ENCODE results near the gene GPR62. TPM values are rescaled to one million over a fixed set of nuclear protein-coding genes. Genes with fewer than 3 reads are reported as not detected.

GPR62 gene
- total and polyA plus RNA-seq, 4 experiments from 2014 or later = not detected

DNA sequence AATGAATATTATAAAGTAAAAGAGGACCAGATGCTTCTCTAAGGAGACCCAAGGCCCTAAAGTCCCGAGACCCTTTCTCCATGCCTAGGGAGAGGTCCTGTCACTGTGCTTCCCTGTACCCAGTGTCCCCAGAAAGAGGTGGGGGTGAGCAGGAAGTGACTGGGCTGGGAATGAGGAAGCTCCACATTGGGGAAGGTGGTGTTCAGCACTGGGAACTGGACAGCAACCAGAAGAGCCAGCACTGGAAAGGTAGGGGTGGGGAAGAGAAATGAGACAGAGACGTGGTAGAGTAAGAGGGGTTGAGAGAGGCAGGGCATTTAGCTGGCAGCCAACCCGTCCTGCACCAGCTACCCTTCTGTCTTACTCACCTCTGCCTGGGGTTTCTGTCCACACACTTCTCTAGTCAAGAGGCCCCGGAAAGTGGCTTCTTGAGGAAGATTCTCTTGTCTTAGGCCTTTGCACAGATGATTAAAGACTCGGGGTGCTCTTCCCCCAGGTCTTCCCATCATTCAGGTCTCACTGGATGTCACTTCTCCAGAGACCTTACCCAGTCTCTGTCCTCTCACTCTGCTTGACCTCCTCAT is 25.7 kb upstream of the GPR62 start:
- Mint-ChIP-seq H3K4me3 (no peak overlapping the region), H3K27ac (peak overlapping the region in 1 of 7 donors; percentile 60), H3K27me3 (no peaks in the 10 kb centered on the region), H3K36me3 (peaks cover 18 to 27% of the 10 kb centered on the region in 2 donors), H3K9me3 (peaks cover 0 to 2% (median 0%) of the 10 kb centered on the region in 8 donors), H3K4me1 (no peaks in the 10 kb centered on the region)
- no peaks in the 10 kb centered on the region for H3K27me3 ChIP-seq (ENCODE audit: insufficient read depth, low read length)
- DNase-seq = no peak
- POLR2A ChIA-PET (ENCODE audit: partially characterized antibody) = no interaction called here
- peaks cover 13% of the 10 kb centered on the region for H3K36me3 ChIP-seq (ENCODE audit: insufficient read depth, low read length)
- H3K27ac ChIP-seq (ENCODE audit: low read depth, low read length) = no peak overlapping the region
- no peak overlapping the region for H3K4me3 ChIP-seq (ENCODE audit: low read length in 2 of 2)
- no peaks in the 10 kb centered on the region for H3K4me1 ChIP-seq (ENCODE audit: insufficient read depth, low read length)
- intact Hi-C loops (cut with micrococcal nuclease) = no loop called here
- CTCF ChIA-PET (ENCODE audit: partially characterized antibody) = no interaction called here
- no peaks in the 10 kb centered on the region for H3K9me3 ChIP-seq (ENCODE audit: control insufficient read depth in 1 of 2, low read length in 2 of 2)

DNA sequence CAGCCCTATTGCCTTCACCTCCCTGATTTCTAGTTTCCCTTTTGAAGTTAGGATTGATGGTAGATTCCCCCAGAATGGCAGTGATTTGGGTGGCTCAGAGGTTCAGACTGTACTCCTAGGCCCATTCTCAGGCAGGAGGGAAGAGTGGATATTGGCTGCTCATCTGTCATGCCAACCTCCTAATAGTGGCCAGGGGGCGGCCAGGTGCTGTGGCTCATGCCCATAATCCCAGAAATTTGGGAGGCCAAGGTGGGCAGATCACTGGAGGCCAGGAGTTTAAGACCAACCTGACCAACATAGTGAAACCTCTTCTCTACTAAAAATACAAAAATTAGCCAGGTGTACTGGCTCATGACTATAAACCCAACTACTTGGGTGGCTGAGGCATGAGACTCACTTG is 24.7 kb upstream of the GPR62 start:
- no peak overlapping the region for H3K4me3 Mint-ChIP-seq
- CTCF ChIA-PET (ENCODE audit: partially characterized antibody) = no interaction called here

DNA sequence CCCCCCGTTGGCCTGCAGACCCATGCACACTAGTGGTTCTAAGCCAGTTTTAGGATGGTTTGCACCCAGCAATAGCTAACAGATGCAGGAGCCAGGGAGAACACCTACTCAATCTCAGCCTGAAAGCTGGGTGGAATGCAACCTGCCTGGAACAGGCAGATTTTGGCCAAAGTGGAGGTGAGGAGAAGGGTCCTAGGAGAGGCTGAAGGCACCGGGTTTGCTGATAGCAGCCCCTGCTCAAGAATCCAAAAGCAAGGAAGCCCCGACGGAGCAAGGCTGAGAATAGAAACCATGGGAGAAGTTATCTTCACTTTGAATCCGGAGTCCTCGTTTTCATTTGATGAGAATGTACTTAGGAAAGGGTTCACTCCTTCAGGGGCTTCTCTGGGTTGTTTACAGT is 23.4 kb upstream of the GPR62 start:
- H3K36me3 Mint-ChIP-seq = peaks cover 31 to 47% of the 10 kb centered on the region in 2 donors
- Histone ChIP-seq H3K27me3 (ENCODE audit: insufficient read depth, low read length) (no peaks in the 10 kb centered on the region), H3K4me1 (ENCODE audit: insufficient read depth, low read length) (no peaks in the 10 kb centered on the region), H3K27ac (ENCODE audit: low read depth, low read length) (no peak overlapping the region), H3K36me3 (ENCODE audit: insufficient read depth, low read length) (peaks cover 34% of the 10 kb centered on the region), H3K4me3 (ENCODE audit: low read length in 2 of 2) (no peak overlapping the region), H3K9me3 (ENCODE audit: control insufficient read depth in 1 of 2, low read length in 2 of 2) (no peaks in the 10 kb centered on the region)
- CTCF ChIA-PET (ENCODE audit: partially characterized antibody) = no interaction called here
- H3K27me3 Mint-ChIP-seq = no peaks in the 10 kb centered on the region
- no peak overlapping the region for H3K27ac Mint-ChIP-seq
- POLR2A ChIA-PET (ENCODE audit: partially characterized antibody) = interaction anchor here (1.1 kb wide), 1 partner anchor 10 kb away, joined by 3 read pairs; the partner anchor contains the start of gene RRP9
- DNase-seq = no peak
- no peaks in the 10 kb centered on the region for H3K4me1 Mint-ChIP-seq
- H3K4me3 Mint-ChIP-seq = no peak overlapping the region
- intact Hi-C loops (cut with micrococcal nuclease) = no loop called here
- peaks cover 0 to 2% (median 0%) of the 10 kb centered on the region in 8 donors for H3K9me3 Mint-ChIP-seq

More for the DNA sequence above, 24.7 kb upstream of the GPR62 start:
- intact Hi-C loops (cut with micrococcal nuclease) = no loop called here
- Mint-ChIP-seq H3K4me1 (no peaks in the 10 kb centered on the region), H3K36me3 (peaks cover 26 to 36% of the 10 kb centered on the region in 2 donors), H3K27me3 (no peaks in the 10 kb centered on the region), H3K9me3 (peaks cover 0 to 2% (median 0%) of the 10 kb centered on the region in 8 donors), H3K27ac (no peak overlapping the region)
- POLR2A ChIA-PET (ENCODE audit: partially characterized antibody) = interaction anchor here (1.1 kb wide), 1 partner anchor 11 kb away, joined by 3 read pairs; the partner anchor contains the start of gene RRP9
- no peak overlapping the region for H3K4me3 ChIP-seq (ENCODE audit: low read length in 2 of 2)
- DNase-seq = no peak
- H3K27ac ChIP-seq (ENCODE audit: low read depth, low read length) = no peak overlapping the region
- H3K36me3 ChIP-seq (ENCODE audit: insufficient read depth, low read length) = peaks cover 21% of the 10 kb centered on the region
- H3K4me1 ChIP-seq (ENCODE audit: insufficient read depth, low read length) = no peaks in the 10 kb centered on the region
- H3K9me3 ChIP-seq (ENCODE audit: control insufficient read depth in 1 of 2, low read length in 2 of 2) = no peaks in the 10 kb centered on the region
- H3K27me3 ChIP-seq (ENCODE audit: insufficient read depth, low read length) = no peaks in the 10 kb centered on the region

DNA sequence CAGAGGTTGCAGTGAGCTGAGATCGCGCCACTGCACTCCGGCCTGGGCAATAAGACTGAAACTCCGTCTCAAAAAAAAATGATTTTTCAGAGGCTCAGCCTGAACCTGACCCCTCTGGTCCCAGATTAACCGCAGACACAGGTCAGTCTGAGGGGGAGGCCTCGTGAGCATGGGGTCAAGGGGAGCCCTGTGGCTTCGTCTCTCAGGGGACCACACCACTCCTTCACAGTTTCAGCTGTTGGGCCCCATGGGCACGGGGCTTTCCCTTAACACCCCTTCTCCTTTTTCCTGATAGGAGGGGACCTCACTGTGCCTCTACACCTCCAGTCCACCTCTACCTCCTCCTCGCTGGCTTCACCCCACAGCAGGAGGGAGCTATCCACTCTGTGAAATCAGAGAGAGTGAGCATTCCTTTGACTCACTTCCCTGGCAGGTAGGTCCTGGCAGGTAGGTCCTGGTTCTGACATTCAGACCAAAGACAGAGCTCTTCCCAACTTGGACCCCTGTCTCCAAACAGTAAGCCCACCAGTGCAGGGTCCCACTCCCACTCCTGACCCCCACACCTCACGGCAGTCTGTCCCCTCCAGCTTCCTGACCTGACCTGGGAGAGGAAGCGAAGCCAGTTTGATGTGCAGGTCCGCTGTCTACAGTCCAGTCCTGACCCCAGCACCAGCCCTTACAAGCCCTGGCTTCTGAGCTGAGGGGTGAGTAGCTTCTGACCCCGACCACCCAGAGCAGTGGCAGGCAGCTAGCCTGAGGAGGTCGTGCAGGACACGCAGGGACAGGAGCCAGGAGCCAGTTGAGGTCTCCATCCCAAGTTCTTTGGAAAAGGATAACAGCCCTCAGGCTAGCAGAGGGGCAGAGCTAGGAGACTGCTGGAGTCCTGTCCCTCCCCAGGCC is 22.5 kb upstream of the GPR62 start:
- H3K4me3 ChIP-seq (ENCODE audit: low read length in 2 of 2) = no peak overlapping the region
- H3K9me3 Mint-ChIP-seq = peaks cover 0 to 2% (median 0%) of the 10 kb centered on the region in 8 donors
- H3K36me3 Mint-ChIP-seq = peaks cover 36 to 57% of the 10 kb centered on the region in 2 donors
- H3K27ac ChIP-seq (ENCODE audit: low read depth, low read length) = no peak overlapping the region
- POLR2A ChIA-PET (ENCODE audit: partially characterized antibody) = interaction anchor here (1.0 kb wide), 1 partner anchor 9 kb away, joined by 3 read pairs; the partner anchor contains the start of gene RRP9
- no peak overlapping the region for H3K4me3 Mint-ChIP-seq
- DNase-seq = no peak
- H3K4me1 Mint-ChIP-seq = no peaks in the 10 kb centered on the region
- intact Hi-C loops (cut with micrococcal nuclease) = no loop called here
- no peaks in the 10 kb centered on the region for H3K9me3 ChIP-seq (ENCODE audit: control insufficient read depth in 1 of 2, low read length in 2 of 2)
- no peaks in the 10 kb centered on the region for H3K4me1 ChIP-seq (ENCODE audit: insufficient read depth, low read length)
- no peaks in the 10 kb centered on the region for H3K27me3 ChIP-seq (ENCODE audit: insufficient read depth, low read length)
- H3K36me3 ChIP-seq (ENCODE audit: insufficient read depth, low read length) = peaks cover 41% of the 10 kb centered on the region
- no peaks in the 10 kb centered on the region for H3K27me3 Mint-ChIP-seq
- CTCF ChIA-PET (ENCODE audit: partially characterized antibody) = interaction anchor here (1.5 kb wide), 1 partner anchor 69 kb away, joined by 5 read pairs; no protein-coding TSS in a partner anchor
- peak overlapping the region in 2 of 7 donors; percentile 7 to 29 for H3K27ac Mint-ChIP-seq

DNA sequence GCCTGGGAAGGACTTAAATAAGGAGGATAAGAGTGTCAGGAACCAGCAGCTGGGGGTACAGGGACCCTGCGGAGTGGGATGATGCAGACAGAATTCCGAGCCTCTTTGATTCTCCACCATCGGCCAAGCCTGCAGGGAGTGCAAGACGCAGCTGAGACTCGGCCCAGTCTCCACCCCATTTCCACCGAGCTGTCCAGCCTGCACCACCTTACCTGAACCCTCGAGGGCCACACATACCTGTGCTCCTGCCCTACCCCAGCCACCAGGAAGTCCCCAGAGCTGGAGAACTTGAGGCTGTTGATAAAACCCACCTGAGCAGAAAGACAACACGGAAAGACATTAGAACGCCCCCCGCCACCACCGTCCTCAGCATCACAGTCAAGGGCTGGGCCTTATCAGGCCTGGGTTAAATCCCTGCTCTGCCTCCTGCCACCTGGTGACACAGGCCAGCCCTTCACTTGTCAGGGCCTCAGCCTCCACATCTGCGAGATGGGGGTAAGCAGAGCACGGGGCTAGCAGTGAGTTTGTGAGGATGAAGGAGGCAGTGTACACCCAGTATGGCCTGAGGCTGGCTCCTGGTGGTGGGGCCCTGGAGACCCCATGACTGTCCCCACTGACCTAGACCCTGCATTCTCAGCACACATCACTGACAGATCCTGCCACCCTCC is 21.6 kb upstream of the GPR62 start:
- POLR2A ChIA-PET (ENCODE audit: partially characterized antibody) = interaction anchor here (1.0 kb wide), 1 partner anchor 8 kb away, joined by 3 read pairs; the partner anchor contains the start of gene RRP9
- Mint-ChIP-seq H3K4me1 (peaks cover 0 to 5% (median under 1%) of the 10 kb centered on the region in 4 donors), H3K9me3 (peaks cover 0 to 2% (median 0%) of the 10 kb centered on the region in 8 donors), H3K27ac (no peak overlapping the region), H3K36me3 (peaks cover 36 to 65% of the 10 kb centered on the region in 2 donors), H3K27me3 (no peaks in the 10 kb centered on the region), H3K4me3 (no peak overlapping the region)
- H3K27me3 ChIP-seq (ENCODE audit: insufficient read depth, low read length) = no peaks in the 10 kb centered on the region
- peaks cover 50% of the 10 kb centered on the region for H3K36me3 ChIP-seq (ENCODE audit: insufficient read depth, low read length)
- H3K27ac ChIP-seq (ENCODE audit: low read depth, low read length) = no peak overlapping the region
- no peaks in the 10 kb centered on the region for H3K4me1 ChIP-seq (ENCODE audit: insufficient read depth, low read length)
- no peak overlapping the region for H3K4me3 ChIP-seq (ENCODE audit: low read length in 2 of 2)
- DNase-seq = no peak
- intact Hi-C loops (cut with micrococcal nuclease) = no loop called here
- no peaks in the 10 kb centered on the region for H3K9me3 ChIP-seq (ENCODE audit: control insufficient read depth in 1 of 2, low read length in 2 of 2)
- CTCF ChIA-PET (ENCODE audit: partially characterized antibody) = interaction anchor here (1.5 kb wide), 1 partner anchor 68 kb away, joined by 5 read pairs; no protein-coding TSS in a partner anchor

DNA sequence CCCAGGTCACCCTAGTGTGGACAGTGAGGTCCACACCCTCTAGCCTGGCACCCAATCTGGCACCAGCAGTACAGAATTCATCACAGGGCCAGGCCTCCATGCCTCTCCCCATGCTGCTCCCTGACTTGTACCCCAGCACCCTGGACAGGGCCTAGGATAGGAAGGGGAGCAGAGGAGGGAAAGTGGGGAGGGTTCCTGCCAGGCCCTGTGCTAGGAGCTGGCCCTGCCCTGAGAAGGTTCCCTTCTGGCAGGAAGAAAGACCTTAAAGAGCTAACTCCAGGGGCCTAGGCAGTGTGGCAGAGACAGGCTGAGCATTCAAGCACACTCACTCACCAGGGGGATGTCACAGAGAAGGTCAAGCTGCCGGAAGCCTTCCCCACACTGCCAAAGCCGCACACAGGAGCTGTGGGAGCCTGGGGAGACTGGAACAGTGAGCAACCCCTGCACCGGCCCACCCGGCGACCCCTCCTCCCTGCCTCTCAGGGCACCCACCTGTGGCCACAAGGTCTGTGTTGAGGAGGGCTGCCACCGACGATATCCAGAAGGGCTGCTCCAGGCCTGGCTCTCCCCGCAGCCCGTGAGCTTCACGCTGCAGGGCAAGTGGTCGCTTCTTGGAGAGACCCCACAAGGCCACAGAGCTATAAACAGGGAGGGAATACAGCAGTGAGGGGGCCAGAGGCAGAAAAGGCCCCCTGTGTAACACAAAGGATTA is 20.9 kb upstream of the GPR62 start:
- Mint-ChIP-seq H3K4me3 (no peak overlapping the region), H3K36me3 (peaks cover 40 to 69% of the 10 kb centered on the region in 2 donors), H3K27me3 (no peaks in the 10 kb centered on the region), H3K27ac (no peak overlapping the region), H3K4me1 (peaks cover 3 to 5% (median 4%) of the 10 kb centered on the region in 4 donors), H3K9me3 (peaks cover 0 to 2% (median 0%) of the 10 kb centered on the region in 8 donors)
- Histone ChIP-seq H3K9me3 (ENCODE audit: control insufficient read depth in 1 of 2, low read length in 2 of 2) (no peaks in the 10 kb centered on the region), H3K27ac (ENCODE audit: low read depth, low read length) (no peak overlapping the region), H3K36me3 (ENCODE audit: insufficient read depth, low read length) (peaks cover 53% of the 10 kb centered on the region), H3K4me3 (ENCODE audit: low read length in 2 of 2) (no peak overlapping the region), H3K4me1 (ENCODE audit: insufficient read depth, low read length) (peaks cover 3% of the 10 kb centered on the region), H3K27me3 (ENCODE audit: insufficient read depth, low read length) (no peaks in the 10 kb centered on the region)
- intact Hi-C loops (cut with micrococcal nuclease) = no loop called here
- POLR2A ChIA-PET (ENCODE audit: partially characterized antibody) = interaction anchor here (1.2 kb wide), 1 partner anchor 40 kb away, joined by 4 read pairs; the partner anchor contains the start of gene ABHD14B
- DNase-seq = no peak
- CTCF ChIA-PET (ENCODE audit: partially characterized antibody) = no interaction called here

All from CD4-positive, alpha-beta memory T cell (primary cell).